Lower leg skin (tissue), 3 donors: ENCODE data around the gene SUPT20H.

ENCODE experiments used
- POLR2A ChIP-seq, 2 donors: fragments of 450-650 bp; IDR thresholded peaks; one replicate each; pipeline ENCODE4 v1.6.1; 2016 to 2017; ENCODE audit warnings: antibody characterized with exemption in 2 of 2, mild to moderate bottlenecking in 1 of 2, moderate library complexity in 1 of 2
- TF ChIP-seq, protein P1 (sequence below), 3 donors: fragments of 450-650 bp; IDR thresholded peaks; one replicate each; pipeline ENCODE4 v1.5.1; 2016; ENCODE audit warnings: antibody characterized with exemption in 3 of 3, mild to moderate bottlenecking in 3 of 3, moderate library complexity in 2 of 3

DNA sequence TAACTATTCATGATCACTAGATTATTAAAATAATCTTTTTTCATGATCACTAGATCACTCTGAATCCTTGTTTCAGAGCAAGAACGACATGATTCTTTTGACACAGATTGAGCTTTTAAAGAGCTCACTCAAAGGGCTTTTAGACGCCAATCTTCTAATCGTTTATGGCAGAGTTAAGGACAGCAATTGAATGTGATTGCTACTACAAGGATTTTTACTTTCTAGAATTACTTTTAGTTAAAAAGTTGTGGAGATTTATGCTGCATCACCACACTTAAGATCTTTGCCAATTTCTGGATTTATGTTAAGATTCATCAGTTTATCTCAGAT lies 57.6 kb downstream of the SUPT20H start:
- no peak for TF ChIP-seq POLR2A (IDR thresholded peaks at IDR 0.05)
- TF ChIP-seq, protein P1, sequence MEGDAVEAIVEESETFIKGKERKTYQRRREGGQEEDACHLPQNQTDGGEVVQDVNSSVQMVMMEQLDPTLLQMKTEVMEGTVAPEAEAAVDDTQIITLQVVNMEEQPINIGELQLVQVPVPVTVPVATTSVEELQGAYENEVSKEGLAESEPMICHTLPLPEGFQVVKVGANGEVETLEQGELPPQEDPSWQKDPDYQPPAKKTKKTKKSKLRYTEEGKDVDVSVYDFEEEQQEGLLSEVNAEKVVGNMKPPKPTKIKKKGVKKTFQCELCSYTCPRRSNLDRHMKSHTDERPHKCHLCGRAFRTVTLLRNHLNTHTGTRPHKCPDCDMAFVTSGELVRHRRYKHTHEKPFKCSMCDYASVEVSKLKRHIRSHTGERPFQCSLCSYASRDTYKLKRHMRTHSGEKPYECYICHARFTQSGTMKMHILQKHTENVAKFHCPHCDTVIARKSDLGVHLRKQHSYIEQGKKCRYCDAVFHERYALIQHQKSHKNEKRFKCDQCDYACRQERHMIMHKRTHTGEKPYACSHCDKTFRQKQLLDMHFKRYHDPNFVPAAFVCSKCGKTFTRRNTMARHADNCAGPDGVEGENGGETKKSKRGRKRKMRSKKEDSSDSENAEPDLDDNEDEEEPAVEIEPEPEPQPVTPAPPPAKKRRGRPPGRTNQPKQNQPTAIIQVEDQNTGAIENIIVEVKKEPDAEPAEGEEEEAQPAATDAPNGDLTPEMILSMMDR (IDR thresholded peaks at IDR 0.05), result no peak
